B cell (primary cell): ENCODE data around the gene IL4.

Experiments used
- EZH2 ChIP-seq: IDR thresholded peaks from 2 replicates; pipeline ENCODE4 v1.6.1; 2012; ENCODE audit warnings: borderline replicate concordance, low read depth, mild to moderate bottlenecking, moderate library complexity, low read length; ENCODE audit not compliant: insufficient read depth, poor library complexity, severe bottlenecking
- TF ChIP-seq, protein P1 (sequence below): fragments of 200-600 bp; IDR thresholded peaks from one replicate; pipeline ENCODE4 v1.8.0; 2022; ENCODE audit warnings: antibody characterized with exemption, mild to moderate bottlenecking

DNA sequence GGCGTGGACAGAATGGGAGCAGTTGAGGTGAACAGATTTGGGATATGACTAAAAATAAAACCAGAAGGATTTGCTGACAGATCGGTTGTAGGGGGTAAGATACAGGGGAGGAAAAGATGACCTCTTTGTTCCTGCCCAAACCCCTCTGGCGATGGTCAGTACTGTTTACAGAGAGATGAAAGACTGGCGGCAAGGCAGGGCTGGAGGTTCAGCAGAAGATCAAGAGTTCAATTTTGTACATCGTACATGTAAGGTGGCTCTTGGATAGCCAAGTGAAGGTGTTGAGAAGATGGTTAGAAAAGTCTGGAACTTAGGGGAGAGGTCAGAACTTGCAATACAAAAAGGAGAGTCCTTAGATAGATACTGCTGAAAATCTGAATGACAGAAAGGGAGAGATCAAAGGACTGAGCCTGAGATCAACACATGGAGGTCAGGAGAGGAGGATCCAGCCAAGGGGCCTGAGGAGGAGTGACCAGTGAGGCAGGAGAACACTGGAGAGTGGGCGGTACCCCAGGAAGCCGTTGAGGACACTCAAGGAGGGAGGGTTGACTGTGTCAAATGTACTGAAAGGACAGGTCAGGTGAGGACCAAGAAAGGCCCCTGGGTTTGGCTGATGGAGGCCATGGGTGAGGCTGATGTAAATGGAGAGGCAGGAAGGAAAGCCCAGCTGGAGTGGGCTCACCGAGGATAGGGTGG lies 7.1 kb downstream of the IL4 start:
- TF ChIP-seq, protein P1, sequence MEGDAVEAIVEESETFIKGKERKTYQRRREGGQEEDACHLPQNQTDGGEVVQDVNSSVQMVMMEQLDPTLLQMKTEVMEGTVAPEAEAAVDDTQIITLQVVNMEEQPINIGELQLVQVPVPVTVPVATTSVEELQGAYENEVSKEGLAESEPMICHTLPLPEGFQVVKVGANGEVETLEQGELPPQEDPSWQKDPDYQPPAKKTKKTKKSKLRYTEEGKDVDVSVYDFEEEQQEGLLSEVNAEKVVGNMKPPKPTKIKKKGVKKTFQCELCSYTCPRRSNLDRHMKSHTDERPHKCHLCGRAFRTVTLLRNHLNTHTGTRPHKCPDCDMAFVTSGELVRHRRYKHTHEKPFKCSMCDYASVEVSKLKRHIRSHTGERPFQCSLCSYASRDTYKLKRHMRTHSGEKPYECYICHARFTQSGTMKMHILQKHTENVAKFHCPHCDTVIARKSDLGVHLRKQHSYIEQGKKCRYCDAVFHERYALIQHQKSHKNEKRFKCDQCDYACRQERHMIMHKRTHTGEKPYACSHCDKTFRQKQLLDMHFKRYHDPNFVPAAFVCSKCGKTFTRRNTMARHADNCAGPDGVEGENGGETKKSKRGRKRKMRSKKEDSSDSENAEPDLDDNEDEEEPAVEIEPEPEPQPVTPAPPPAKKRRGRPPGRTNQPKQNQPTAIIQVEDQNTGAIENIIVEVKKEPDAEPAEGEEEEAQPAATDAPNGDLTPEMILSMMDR = no peak
- no peak for TF ChIP-seq EZH2
